ENCODE results near the gene PIK3C2G. TPM values are rescaled to one million over a fixed set of nuclear protein-coding genes. Genes with fewer than 3 reads are reported as not detected.

PIK3C2G gene
- total RNA-seq, 1 experiment from 2014 or later = not detected

- Histone ChIP-seq H3K27me3 (ENCODE audit: control insufficient read depth, insufficient read depth, low read length) (no peaks in the 10 kb centered on the region), H3K4me3 (ENCODE audit: low read depth in 2 of 2, low read length in 2 of 2) (no peak overlapping the region), H3K9me3 (ENCODE audit: control insufficient read depth, insufficient read depth, low read depth, low read length) (peaks cover 3% of the 10 kb centered on the region; the same call in 1 of the 2 replicates), H3K36me3 (ENCODE audit: control insufficient read depth, insufficient read depth, low read length) (no peaks in the 10 kb centered on the region), H3K27ac (ENCODE audit: low read length) (no peak overlapping the region), H3K4me1 (ENCODE audit: control insufficient read depth, insufficient read depth, low read length) (no peaks in the 10 kb centered on the region)
- in situ Hi-C loops (cut with HindIII; ENCODE audit: low pct_unique_long_range_greater_than_20kb, low sequenced_read_pairs) = no loop called here
- ATAC-seq (no peak), DNase-seq (ENCODE audit: low read depth, low spot score) (no peak)
- no peak for TF ChIP-seq TCF7L2 (IDR thresholded peaks at IDR 0.05; ENCODE audit: low read depth, low read length)
- BruUV-seq (replicated peaks) = no TSS peak
- intact Hi-C loops (cut with micrococcal nuclease; ENCODE audit: unreplicated experiment) = no loop called here
- POLR2A ChIA-PET = no interaction called here
- CTCF ChIA-PET = no interaction called here
Observed at GRCh38 chr12:18361433-18361832, 100.1 kb downstream of the PIK3C2G start.

DNA sequence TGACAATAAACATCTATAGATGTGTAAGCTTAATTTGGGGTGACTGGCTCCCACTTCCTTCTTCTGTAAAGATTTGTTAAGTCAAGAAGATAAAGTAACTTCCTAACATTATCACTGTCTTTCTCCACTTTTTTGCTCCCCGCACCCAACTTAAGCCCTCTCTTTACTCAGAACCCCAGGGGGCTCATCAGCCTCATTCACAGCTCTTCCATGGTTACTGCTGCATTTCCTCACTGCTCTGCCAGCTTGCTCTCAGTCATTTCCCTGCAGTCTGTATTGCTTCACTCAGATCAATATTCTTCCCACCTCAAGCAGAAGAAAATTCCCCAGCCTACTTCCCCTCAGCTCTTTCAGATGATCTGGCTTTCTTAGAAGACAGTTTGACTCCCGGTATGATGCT is 102.0 kb downstream of the PIK3C2G start:
- POLR2A ChIA-PET = no interaction called here
- DNase-seq (ENCODE audit: low read depth, low spot score) (no peak), ATAC-seq (no peak)
- BruUV-seq (replicated peaks) = no TSS peak
- no peak for TF ChIP-seq POLR2AphosphoS5 (IDR thresholded peaks at IDR 0.05; ENCODE audit: low read depth, low read length)
- TF ChIP-seq, protein P1, sequence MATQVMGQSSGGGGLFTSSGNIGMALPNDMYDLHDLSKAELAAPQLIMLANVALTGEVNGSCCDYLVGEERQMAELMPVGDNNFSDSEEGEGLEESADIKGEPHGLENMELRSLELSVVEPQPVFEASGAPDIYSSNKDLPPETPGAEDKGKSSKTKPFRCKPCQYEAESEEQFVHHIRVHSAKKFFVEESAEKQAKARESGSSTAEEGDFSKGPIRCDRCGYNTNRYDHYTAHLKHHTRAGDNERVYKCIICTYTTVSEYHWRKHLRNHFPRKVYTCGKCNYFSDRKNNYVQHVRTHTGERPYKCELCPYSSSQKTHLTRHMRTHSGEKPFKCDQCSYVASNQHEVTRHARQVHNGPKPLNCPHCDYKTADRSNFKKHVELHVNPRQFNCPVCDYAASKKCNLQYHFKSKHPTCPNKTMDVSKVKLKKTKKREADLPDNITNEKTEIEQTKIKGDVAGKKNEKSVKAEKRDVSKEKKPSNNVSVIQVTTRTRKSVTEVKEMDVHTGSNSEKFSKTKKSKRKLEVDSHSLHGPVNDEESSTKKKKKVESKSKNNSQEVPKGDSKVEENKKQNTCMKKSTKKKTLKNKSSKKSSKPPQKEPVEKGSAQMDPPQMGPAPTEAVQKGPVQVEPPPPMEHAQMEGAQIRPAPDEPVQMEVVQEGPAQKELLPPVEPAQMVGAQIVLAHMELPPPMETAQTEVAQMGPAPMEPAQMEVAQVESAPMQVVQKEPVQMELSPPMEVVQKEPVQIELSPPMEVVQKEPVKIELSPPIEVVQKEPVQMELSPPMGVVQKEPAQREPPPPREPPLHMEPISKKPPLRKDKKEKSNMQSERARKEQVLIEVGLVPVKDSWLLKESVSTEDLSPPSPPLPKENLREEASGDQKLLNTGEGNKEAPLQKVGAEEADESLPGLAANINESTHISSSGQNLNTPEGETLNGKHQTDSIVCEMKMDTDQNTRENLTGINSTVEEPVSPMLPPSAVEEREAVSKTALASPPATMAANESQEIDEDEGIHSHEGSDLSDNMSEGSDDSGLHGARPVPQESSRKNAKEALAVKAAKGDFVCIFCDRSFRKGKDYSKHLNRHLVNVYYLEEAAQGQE (IDR thresholded peaks at IDR 0.05; ENCODE audit: insufficient read depth in 1 of 2, low read depth in 2 of 2, low read length in 1 of 2) = no peak
- TF ChIP-seq, protein P2, sequence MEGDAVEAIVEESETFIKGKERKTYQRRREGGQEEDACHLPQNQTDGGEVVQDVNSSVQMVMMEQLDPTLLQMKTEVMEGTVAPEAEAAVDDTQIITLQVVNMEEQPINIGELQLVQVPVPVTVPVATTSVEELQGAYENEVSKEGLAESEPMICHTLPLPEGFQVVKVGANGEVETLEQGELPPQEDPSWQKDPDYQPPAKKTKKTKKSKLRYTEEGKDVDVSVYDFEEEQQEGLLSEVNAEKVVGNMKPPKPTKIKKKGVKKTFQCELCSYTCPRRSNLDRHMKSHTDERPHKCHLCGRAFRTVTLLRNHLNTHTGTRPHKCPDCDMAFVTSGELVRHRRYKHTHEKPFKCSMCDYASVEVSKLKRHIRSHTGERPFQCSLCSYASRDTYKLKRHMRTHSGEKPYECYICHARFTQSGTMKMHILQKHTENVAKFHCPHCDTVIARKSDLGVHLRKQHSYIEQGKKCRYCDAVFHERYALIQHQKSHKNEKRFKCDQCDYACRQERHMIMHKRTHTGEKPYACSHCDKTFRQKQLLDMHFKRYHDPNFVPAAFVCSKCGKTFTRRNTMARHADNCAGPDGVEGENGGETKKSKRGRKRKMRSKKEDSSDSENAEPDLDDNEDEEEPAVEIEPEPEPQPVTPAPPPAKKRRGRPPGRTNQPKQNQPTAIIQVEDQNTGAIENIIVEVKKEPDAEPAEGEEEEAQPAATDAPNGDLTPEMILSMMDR (IDR thresholded peaks at IDR 0.05) = no peak
- no peak for TF ChIP-seq SIN3A (IDR thresholded peaks at IDR 0.05; ENCODE audit: borderline replicate concordance, insufficient read depth, low read depth, low read length)
- no peak for TF ChIP-seq TCF7L2 (IDR thresholded peaks at IDR 0.05; ENCODE audit: low read depth, low read length)
- Histone ChIP-seq H3K27me3 (ENCODE audit: control insufficient read depth, insufficient read depth, low read length) (no peaks in the 10 kb centered on the region), H3K36me3 (ENCODE audit: control insufficient read depth, insufficient read depth, low read length) (no peaks in the 10 kb centered on the region), H3K9me3 (ENCODE audit: control insufficient read depth, insufficient read depth, low read depth, low read length) (peaks cover 3% of the 10 kb centered on the region; the same call in 1 of the 2 replicates), H3K4me3 (ENCODE audit: low read depth in 2 of 2, low read length in 2 of 2) (no peak overlapping the region), H3K27ac (ENCODE audit: low read length) (no peak overlapping the region), H3K4me1 (ENCODE audit: control insufficient read depth, insufficient read depth, low read length) (no peaks in the 10 kb centered on the region)
- CTCF ChIA-PET = no interaction called here
- in situ Hi-C loops (cut with HindIII; ENCODE audit: low pct_unique_long_range_greater_than_20kb, low sequenced_read_pairs) = no loop called here
- intact Hi-C loops (cut with micrococcal nuclease; ENCODE audit: unreplicated experiment) = no loop called here

DNA sequence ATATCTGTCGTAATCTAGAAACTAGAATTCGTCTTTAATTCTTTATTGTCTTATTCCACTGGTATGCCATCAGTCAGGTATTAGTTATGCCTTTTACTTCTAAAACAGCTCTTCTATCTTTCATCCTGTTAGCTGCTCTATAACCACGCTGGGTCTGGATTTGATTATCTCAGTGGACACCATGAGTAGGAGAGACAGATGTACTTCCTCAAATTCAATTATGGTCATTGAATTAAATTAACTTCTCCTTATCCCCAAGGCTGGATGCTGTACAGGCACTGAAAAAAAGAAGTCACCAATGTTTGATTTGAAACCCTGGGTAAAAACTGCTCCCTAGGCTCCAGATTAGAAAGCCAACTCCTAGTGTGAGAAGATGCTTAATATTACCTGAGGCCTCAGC is 107.3 kb downstream of the PIK3C2G start:
- TF ChIP-seq, protein P2 (IDR thresholded peaks at IDR 0.05) = no peak
- TF ChIP-seq POLR2AphosphoS5 (IDR thresholded peaks at IDR 0.05; ENCODE audit: low read depth, low read length) (no peak), SIN3A (IDR thresholded peaks at IDR 0.05; ENCODE audit: borderline replicate concordance, insufficient read depth, low read depth, low read length) (no peak), TCF7L2 (IDR thresholded peaks at IDR 0.05; ENCODE audit: low read depth, low read length) (no peak)
- TF ChIP-seq, protein P1 (IDR thresholded peaks at IDR 0.05; ENCODE audit: insufficient read depth in 1 of 2, low read depth in 2 of 2, low read length in 1 of 2) = no peak
- Histone ChIP-seq H3K4me1 (ENCODE audit: control insufficient read depth, insufficient read depth, low read length) (no peaks in the 10 kb centered on the region), H3K4me3 (ENCODE audit: low read depth in 2 of 2, low read length in 2 of 2) (no peak overlapping the region), H3K27me3 (ENCODE audit: control insufficient read depth, insufficient read depth, low read length) (no peaks in the 10 kb centered on the region), H3K27ac (ENCODE audit: low read length) (no peak overlapping the region), H3K9me3 (ENCODE audit: control insufficient read depth, insufficient read depth, low read depth, low read length) (no peaks in the 10 kb centered on the region), H3K36me3 (ENCODE audit: control insufficient read depth, insufficient read depth, low read length) (no peaks in the 10 kb centered on the region)
- no peak for ATAC-seq
- intact Hi-C loops (cut with micrococcal nuclease; ENCODE audit: unreplicated experiment) (no loop called here), in situ Hi-C loops (cut with HindIII; ENCODE audit: low pct_unique_long_range_greater_than_20kb, low sequenced_read_pairs) (no loop called here)
- no TSS peak for BruUV-seq (replicated peaks)
- CTCF ChIA-PET = no interaction called here
- POLR2A ChIA-PET = no interaction called here
- no peak for DNase-seq (ENCODE audit: low read depth, low spot score)
